BE2C (cell line): ENCODE measurements around the gene LY6G5B.

ENCODE experiments used
- DNase-seq: peaks from one replicate; pipeline ENCODE4 v3.0.0-alpha.2; 2020
- H3K27me3 ChIP-seq: fragments of 250-450 bp; sonication (Bioruptor Pico); 2 replicates; pipeline ENCODE4 v1.5.1; 2020; ENCODE audit warnings: mild to moderate bottlenecking
- H3K36me3 ChIP-seq: fragments of 250-450 bp; sonication (Bioruptor Pico); 2 replicates; pipeline ENCODE4 v1.5.1; 2020; ENCODE audit warnings: mild to moderate bottlenecking
- H3K4me1 ChIP-seq: fragments of 250-450 bp; sonication (Bioruptor Pico); 2 replicates; pipeline ENCODE4 v1.5.1; 2020
- H3K4me3 ChIP-seq: 2 replicates; pipeline ENCODE4 v1.5.1; 2011; ENCODE audit warnings: low read depth, low read length
- H3K9me3 ChIP-seq: fragments of 250-450 bp; sonication (Bioruptor Pico); 2 replicates; pipeline ENCODE4 v1.5.1; 2020
- TF ChIP-seq, protein P1 (sequence below): IDR thresholded peaks from 2 replicates; pipeline ENCODE4 v1.5.1; 2012; ENCODE audit warnings: mild to moderate bottlenecking, low read depth, low read length

LY6G5B gene

DNA sequence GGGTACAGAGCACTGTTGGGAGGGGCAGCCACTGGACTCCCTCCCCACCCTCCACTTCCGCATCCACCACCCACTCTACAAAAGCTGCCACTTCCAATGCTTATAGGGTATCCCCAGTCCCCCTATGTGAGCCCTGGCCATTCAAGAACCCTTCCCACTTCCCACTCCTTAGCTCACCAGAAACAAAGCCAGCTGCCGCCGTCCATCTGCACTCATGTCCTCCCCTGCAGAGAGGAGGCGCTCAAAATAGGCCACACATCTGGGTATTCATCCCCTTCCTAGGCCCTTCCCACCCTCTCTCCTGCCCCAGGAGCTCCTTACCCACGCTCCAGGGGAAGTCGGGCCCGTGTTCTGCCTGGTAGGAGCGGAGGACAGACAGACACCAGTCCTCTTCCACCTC lies 17.5 kb downstream of the LY6G5B start:
- DNase-seq: no peak
- Histone ChIP-seq H3K9me3 (no peaks in the 10 kb centered on the region), H3K36me3 (no peaks in the 10 kb centered on the region), H3K4me1 (no peaks in the 10 kb centered on the region), H3K4me3 (no peak overlapping the region), H3K27me3 (no peaks in the 10 kb centered on the region)
- TF ChIP-seq, protein P1, sequence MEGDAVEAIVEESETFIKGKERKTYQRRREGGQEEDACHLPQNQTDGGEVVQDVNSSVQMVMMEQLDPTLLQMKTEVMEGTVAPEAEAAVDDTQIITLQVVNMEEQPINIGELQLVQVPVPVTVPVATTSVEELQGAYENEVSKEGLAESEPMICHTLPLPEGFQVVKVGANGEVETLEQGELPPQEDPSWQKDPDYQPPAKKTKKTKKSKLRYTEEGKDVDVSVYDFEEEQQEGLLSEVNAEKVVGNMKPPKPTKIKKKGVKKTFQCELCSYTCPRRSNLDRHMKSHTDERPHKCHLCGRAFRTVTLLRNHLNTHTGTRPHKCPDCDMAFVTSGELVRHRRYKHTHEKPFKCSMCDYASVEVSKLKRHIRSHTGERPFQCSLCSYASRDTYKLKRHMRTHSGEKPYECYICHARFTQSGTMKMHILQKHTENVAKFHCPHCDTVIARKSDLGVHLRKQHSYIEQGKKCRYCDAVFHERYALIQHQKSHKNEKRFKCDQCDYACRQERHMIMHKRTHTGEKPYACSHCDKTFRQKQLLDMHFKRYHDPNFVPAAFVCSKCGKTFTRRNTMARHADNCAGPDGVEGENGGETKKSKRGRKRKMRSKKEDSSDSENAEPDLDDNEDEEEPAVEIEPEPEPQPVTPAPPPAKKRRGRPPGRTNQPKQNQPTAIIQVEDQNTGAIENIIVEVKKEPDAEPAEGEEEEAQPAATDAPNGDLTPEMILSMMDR: no peak

DNA sequence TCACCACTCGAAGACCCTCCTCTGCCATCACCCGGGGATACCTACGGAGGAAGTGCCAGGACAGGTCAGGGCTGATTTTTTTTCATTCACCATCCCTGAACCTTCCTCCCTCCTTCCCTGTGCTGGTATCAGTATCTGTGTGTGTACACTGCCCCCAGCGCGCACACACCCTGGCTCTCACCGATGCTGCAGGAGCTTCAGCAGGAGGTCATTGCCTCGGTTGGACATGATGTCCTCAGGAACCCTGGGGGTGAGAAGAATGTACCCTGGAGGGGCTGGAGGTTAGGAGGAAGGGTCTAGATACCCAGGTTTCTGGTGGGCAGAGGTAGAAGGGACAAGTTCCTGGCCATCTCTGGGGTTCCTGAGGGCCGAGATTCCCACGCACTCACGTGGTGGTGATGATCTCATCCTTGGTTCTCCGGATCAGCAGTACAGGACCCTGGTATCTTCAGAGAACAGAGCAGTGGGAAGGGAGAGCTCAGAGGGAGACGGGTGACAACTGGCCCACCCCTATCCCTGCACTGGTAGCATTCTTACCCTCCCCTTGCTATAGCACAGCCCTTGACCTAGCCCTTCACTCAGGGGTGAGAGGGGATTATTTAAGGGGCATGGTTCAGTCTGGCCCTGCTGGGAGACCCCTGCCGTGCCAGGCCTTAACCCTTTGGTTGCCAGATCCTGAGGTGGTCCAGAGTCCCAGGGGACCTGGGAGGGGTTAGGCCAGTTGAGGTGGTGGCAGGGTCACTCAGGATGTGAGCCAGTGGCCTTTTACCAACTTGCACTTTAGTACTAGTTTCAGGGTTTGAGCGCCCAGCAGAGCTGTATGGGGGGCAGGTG lies 18.3 kb downstream of the LY6G5B start:
- no peak for DNase-seq
- no peaks in the 10 kb centered on the region for H3K27me3 ChIP-seq
- no peak overlapping the region for H3K4me3 ChIP-seq
- no peaks in the 10 kb centered on the region for H3K4me1 ChIP-seq
- H3K9me3 ChIP-seq: no peaks in the 10 kb centered on the region
- H3K36me3 ChIP-seq: no peaks in the 10 kb centered on the region
- TF ChIP-seq, protein P1: no peak

DNA sequence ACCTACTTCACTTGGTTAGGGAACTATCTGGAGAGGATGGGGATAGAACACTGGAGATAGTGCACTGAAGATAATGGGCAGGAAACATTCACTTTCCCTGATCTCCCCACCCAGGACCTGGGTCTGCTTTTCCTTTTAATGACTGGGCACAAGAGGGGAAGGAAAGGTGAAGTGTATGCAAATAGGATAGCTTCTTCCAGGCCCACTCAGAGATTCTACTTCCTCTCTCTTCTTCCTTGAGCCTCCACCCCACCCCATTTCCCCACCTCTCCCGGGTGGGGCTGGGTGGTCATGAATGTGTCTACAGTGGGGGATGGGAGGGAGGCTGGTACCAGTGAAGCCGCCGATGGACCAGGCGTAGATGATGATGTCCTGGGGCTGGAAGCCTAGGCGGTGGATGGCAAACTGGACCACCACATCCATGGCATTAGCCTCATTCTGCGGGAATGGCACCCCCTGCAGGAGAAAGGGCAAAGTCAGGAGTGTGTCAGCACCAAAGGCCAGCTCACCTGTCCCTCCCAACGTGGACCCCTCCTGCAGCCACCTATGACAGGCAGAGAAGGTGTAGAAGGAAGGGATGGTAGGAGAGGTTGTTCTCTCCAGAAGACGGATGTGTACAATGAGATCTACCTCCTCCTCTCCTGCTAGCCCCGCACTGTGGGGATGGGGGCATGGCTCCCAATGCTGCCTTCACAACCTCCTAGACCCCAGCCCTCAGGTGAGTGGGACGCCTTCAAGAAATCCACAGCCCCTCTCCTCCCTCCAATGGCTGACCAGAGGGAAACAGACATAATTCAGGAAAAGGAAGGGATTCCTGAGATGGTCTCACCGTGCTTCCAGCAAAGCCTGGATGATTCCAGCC lies 19.7 kb downstream of the LY6G5B start:
- H3K36me3 ChIP-seq: no peaks in the 10 kb centered on the region
- H3K27me3 ChIP-seq: no peaks in the 10 kb centered on the region
- H3K4me3 ChIP-seq: no peak overlapping the region
- H3K4me1 ChIP-seq: no peaks in the 10 kb centered on the region
- TF ChIP-seq, protein P1: peak; percentile 51
- peak; percentile 24 for DNase-seq
- no peaks in the 10 kb centered on the region for H3K9me3 ChIP-seq

DNA sequence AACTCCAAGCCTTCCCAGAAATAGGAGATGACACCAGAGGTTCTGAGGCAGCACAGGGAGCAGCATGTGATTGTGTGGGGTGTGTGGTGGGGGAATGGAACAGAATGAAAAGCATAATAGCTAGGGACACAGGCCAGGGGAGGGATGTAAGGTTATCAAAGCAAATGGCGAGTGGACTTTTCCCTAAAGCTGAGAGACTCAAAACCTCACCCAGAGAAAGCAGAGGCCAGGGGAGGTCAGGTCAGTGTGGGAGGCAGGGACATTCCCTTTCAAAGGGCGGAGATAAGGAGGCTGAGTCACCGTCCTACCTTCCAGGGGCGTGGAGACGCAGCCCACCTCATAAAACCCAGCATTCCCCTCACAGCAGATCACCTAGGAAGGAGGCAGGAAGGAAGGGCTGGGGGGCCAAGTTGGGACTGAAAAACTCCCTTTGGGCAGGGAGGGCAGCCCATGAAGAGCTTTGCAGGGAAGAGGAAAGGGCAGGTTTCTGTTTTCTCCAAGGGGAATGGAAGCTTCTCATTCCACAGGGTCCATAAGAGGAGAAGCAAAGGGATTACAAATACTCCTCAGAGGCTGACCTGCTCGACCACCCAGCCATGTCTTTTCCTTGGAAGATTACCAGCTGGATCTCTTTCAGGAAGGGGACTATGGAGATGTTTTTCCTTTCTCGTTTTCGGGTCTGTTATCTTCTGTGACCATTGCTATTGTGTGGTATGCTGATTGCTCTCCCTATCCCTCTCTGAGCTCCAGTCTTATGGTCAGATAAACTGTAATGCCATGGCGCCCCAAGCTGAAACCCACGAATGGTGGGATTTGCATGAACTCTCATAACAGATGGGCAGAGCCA lies 20.7 kb downstream of the LY6G5B start:
- no peaks in the 10 kb centered on the region for H3K27me3 ChIP-seq
- DNase-seq: no peak
- H3K4me3 ChIP-seq: no peak overlapping the region
- H3K4me1 ChIP-seq: no peaks in the 10 kb centered on the region
- no peaks in the 10 kb centered on the region; the same call in none of the 2 replicates for H3K36me3 ChIP-seq
- TF ChIP-seq, protein P1: no peak
- no peaks in the 10 kb centered on the region for H3K9me3 ChIP-seq

DNA sequence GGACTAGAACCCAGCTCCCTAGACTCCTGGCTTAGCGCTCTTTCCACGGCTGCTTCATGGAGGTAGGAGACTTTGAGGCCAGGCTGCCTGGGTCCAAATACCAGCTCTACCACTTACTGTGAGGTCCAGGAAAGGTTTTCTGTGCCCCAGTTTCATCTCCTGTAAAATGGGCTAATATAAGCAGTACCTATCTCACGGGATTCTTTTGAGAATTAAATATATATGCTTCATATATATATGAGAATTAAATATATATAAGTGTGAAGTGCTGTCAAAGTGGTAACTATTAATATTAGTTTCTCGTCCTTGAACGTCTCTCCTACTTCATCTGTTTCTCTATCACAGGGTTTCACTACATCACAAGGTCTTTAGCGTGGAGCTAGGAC lies 21.3 kb downstream of the LY6G5B start:
- TF ChIP-seq, protein P1: no peak
- DNase-seq: no peak
- Histone ChIP-seq H3K27me3 (no peaks in the 10 kb centered on the region), H3K4me3 (no peak overlapping the region), H3K36me3 (no peaks in the 10 kb centered on the region; the same call in none of the 2 replicates), H3K9me3 (no peaks in the 10 kb centered on the region), H3K4me1 (no peaks in the 10 kb centered on the region)
